LNCAP (cell line): Measurements from ENCODE around the gene TIMP3.

Source experiments
- CTCF ChIP-seq: fragments of 450-650 bp; IDR thresholded peaks from 2 replicates; pipeline ENCODE4 v1.5.1; 2017; ENCODE audit warnings: mild to moderate bottlenecking

TIMP3 gene

GRCh38 chr22:32837803-32838202, 36.3 kb downstream of the TIMP3 start:
- no peak for TF ChIP-seq CTCF

- TF ChIP-seq CTCF: no peak
Measured at GRCh38 chr22:32839831-32840584, 38.5 kb downstream of the TIMP3 start.

GRCh38 chr22:32841175-32841574, 39.7 kb downstream of the TIMP3 start:
- TF ChIP-seq CTCF: no peak

- TF ChIP-seq CTCF: no peak
Measured at GRCh38 chr22:32842486-32842885, 41.0 kb downstream of the TIMP3 start.

- TF ChIP-seq CTCF: no peak
Measured at GRCh38 chr22:32843300-32843699, 41.8 kb downstream of the TIMP3 start.

- TF ChIP-seq CTCF: no peak
Measured at GRCh38 chr22:32844251-32844650, 42.7 kb downstream of the TIMP3 start.

- no peak for TF ChIP-seq CTCF
Measured at GRCh38 chr22:32846780-32847491, 45.4 kb downstream of the TIMP3 start.
